ENCODE data around the gene HSPB6.
A peak's percentile ranks its signal among the peaks of the same experiment; 100 is the strongest.

HSPB6 gene

GRCh38 chr19:35716801-35717664, 39.8 kb downstream of the HSPB6 start:
- DNase-seq (ENCODE audit: low read depth), result peak; percentile 89

- no peak for DNase-seq (ENCODE audit: low read depth)
Measured at GRCh38 chr19:35715981-35716800, 40.6 kb downstream of the HSPB6 start.

GRCh38 chr19:35715355-35715809, 41.4 kb downstream of the HSPB6 start:
- DNase-seq (ENCODE audit: low read depth), result no peak

- no peak for DNase-seq (ENCODE audit: low read depth)
Measured at GRCh38 chr19:35714601-35715354, 42.1 kb downstream of the HSPB6 start.

GRCh38 chr19:35713904-35714495, 42.8 kb downstream of the HSPB6 start:
- DNase-seq (ENCODE audit: low read depth), result no peak

GRCh38 chr19:35713506-35713850, 43.4 kb downstream of the HSPB6 start:
- DNase-seq (ENCODE audit: low read depth), result no peak

- DNase-seq (ENCODE audit: low read depth), result no peak
Measured at GRCh38 chr19:35712567-35713505, 44.0 kb downstream of the HSPB6 start.

- no peak for DNase-seq (ENCODE audit: low read depth)
Measured at GRCh38 chr19:35710784-35711723, 45.8 kb downstream of the HSPB6 start.

- DNase-seq (ENCODE audit: low read depth), result no peak
Measured at GRCh38 chr19:35708391-35708790, 48.4 kb downstream of the HSPB6 start.

Measured in stimulated activated CD8-positive, alpha-beta memory T cell treated with anti-CD3 and anti-CD28 coated beads, Interleukin-15, amount 100 ng/mL, for 1 hour (primary cell).